Measurements from ENCODE around the gene TMEM63B.
A peak's percentile ranks its signal among the peaks of the same experiment; 100 is the strongest.
"Not testable (repeated sequence)": the region's sequence is repeated elsewhere in the genome, so short reads cannot be mapped to it uniquely, and the experiment has no call there.

Gene TMEM63B

GRCh38 chr6:44094403-44095242 lies 32.7 kb upstream of the TMEM63B start:
- no peak for DNase-seq (ENCODE audit: low read depth in 2 of 2)

DNA sequence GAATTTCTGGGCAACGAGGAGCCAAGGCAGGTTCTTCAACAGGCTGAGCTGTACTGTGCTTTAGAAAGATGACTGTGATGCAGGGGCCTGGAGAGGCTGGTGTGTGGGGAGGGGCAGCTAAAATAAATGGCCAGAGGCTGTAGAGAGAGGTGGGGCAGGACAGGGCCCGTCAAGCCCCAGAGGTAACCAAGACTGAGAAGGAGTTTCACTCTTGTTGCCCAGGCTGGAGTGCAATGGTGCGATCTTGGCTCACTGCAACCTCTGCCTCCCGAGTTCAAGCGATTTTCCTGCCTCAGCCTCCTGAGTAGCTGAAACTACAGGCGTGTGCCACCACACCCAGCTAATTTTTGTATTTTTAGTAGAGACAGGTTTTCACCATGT lies 32.1 kb upstream of the TMEM63B start:
- DNase-seq (ENCODE audit: low read depth in 2 of 2) = not testable (repeated sequence)

GRCh38 chr6:44096612-44097011 lies 30.7 kb upstream of the TMEM63B start:
- DNase-seq (ENCODE audit: low read depth in 2 of 2) = peak; percentile 14 to 21

- DNase-seq (ENCODE audit: low read depth in 2 of 2) = no peak
These were observed 29.5 kb upstream of the TMEM63B start for GRCh38 chr6:44097782-44098317.

GRCh38 chr6:44099192-44099591 lies 28.2 kb upstream of the TMEM63B start:
- DNase-seq (ENCODE audit: low read depth in 2 of 2) = no peak

GRCh38 chr6:44100088-44100550 lies 27.2 kb upstream of the TMEM63B start:
- no peak for DNase-seq (ENCODE audit: low read depth in 2 of 2)

GRCh38 chr6:44101832-44102231 lies 25.5 kb upstream of the TMEM63B start:
- no peak for DNase-seq (ENCODE audit: low read depth in 2 of 2)

- no peak for DNase-seq (ENCODE audit: low read depth in 2 of 2)
These were observed 24.8 kb upstream of the TMEM63B start for GRCh38 chr6:44102527-44102926.

DNA sequence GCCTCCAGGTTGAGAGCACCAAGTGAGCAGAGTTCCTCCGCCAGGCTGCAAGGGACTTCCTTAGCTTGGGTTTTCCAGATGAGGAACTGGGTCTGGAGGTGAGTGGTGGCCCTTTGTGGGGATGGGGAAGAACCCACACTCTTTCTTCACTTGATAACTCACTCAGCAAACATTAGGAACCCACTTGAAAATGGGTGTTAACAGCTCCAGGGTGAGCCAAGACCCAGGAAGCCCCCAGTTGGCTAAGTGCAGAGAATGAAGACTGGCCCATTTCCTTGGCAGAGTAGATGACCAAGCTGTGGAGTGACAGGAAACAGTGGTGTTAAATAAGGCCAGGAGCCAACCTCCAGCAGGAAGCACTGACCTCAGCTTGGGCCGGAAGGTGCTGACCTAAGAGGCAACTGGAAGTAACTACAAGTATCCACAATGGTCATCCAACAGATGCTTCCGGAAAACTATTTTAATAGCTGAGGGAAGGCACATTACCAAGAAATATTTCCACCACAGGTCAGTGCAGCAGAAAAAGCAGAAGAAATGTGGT lies 22.8 kb upstream of the TMEM63B start:
- no peak for DNase-seq (ENCODE audit: low read depth in 2 of 2)

GRCh38 chr6:44105146-44105545 lies 22.2 kb upstream of the TMEM63B start:
- no peak for DNase-seq (ENCODE audit: low read depth in 2 of 2)

DNA sequence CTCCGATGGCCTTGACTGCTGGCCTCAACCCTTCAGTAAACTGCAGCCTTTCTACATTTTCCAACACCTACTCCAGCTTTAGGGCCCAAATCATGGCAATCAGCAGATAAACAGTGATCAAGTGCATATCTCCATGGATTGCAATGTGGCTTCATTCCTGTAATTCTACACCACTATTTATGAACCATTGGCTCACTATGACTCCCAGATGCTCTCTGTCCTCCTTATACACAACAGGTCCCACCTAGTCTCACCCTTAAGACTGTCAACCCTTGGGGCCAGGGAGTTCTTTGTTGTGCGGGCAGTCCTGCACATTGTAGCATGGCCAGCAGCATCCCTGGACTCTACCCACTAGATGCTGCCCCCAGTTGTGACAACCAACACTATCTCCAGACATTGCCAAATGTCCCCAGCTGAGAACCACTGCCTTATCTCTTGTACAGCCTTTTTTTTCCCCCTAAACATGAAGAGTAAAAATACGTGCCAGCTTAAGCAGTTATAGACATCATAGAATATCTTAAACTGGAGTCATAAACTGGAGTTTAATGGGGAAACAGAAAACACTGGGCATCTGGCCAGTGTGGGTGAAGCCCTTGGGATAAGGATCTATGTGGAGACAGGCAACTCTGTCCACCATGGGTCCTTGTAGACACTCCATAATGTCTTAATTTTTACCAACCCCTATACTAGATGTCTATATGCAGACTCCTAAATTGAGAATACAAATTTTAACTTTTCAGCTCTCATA lies 21.2 kb upstream of the TMEM63B start:
- DNase-seq (ENCODE audit: low read depth in 2 of 2) = no peak

DNA sequence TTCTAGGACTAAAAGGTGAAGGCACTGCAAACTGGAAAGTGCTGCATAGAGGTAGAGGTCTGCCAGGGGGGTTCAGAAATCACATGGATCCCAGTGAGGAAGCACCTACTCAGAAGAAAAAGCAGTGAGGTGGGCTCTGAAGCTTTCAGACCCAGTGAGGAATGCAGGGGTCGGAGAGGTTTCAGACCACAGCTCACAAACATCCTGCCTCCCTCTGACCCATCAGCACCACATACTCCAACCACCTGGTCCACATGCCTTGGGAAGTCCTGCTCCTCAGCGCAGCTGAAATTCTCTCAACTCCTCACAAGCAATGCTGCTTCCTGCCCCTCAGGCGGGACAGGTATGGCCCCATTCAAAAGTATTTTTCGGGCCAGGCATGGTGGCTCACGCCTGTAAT lies 20.3 kb upstream of the TMEM63B start:
- no peak for DNase-seq (ENCODE audit: low read depth in 2 of 2)

DNA sequence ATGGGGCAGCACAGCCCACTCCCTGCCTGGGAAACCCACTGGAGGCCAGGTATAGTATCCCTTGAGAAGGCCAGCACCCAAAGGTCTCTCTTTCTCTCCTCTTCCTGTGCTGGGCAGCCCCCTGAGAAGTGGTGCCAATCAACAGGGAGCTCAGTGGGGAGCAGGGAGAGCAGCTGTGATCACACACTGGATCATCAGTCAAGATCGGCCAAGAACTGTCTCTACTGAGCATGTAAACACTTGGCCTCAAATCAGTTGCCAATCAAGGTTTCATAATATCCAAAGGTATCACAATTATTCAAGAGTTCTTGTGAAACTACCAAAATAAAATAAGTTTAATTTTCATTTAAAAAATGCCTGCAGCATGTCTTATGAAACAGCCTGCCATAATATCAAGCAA lies 18.9 kb upstream of the TMEM63B start:
- DNase-seq (ENCODE audit: low read depth in 2 of 2) = no peak

GRCh38 chr6:44109212-44109611 lies 18.1 kb upstream of the TMEM63B start:
- DNase-seq (ENCODE audit: low read depth in 2 of 2) = no peak

DNA sequence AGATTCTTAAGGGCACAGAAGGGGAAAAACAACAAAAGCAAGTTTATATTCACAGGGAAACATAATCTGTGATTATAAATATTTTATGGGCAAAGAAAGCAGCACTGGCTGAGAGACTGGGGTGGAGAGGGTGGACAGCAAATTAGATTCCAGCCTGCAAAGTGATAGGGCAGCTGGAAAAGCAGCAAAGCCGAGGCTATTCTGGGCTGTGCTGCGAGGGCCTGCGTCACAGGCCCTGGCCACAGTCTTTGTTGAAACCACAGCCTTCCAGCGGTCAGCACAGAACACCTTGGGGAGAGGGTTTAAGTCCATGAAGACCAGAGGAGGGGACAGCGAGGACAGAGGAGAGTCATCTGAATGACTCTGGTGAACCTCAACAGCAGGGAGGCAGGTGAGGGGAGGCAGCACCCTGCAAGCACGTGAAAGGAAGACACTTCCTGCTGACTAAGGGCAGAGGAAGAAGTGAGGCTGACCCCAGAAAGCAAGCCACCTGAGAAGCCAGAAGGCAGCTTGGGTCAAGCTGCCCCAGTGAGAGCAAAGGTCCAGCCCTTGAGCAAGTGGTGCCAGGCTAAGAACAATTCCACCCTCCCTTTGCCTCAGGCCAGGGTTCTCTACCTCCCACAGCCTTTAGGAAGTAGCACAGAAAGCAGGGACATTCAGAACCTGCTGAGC lies 17.2 kb upstream of the TMEM63B start:
- DNase-seq (ENCODE audit: low read depth in 2 of 2) = no peak

- DNase-seq (ENCODE audit: low read depth in 2 of 2) = no peak
These were observed 16.4 kb upstream of the TMEM63B start for GRCh38 chr6:44110966-44111365.

DNA sequence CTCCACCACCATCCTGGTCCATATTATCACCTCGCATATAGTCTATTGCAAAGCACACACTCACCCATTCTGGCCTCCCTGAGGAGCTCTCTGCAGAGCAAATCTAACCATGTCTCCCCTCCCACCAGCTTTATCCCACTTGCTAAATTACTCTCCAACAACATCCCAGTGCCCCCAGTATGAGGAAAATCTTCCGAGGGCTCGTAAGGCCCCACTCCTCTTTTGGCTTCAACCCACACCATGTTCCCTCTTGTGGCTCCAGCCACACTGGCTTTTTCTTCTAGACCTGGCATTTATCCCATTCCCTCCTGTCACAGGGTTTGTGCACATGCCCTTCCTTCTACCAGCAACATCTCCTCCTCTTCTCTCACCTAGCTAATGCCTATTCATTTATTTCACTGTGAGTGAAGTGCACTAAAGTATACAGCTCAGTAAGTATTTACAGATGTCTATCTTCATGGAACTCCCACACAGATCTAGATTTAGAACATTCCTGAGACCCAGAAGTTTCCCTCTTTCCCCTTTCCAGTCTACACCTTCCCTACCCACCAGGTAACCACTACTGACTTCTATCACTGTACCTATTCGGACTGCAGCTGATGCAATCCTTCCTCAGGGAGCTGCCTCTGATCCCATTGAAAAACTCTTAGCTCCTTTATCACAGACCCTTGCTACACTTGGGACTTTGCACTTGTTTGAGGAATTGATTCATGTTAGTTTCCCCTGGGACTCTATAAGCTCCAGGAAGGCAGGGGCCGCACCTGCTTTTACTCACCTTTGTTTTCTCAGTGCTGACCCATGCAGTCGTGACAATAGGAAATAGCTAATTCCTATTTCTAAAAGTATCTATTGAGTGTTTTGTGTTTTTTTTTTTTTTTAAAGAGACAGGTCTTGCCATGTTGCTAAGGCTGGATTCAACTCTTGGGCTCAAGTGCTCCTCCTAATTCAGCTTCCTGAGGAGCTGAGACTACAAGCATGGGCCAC lies 15.6 kb upstream of the TMEM63B start:
- no peak for DNase-seq (ENCODE audit: low read depth in 2 of 2)

GRCh38 chr6:44113414-44113813 lies 13.9 kb upstream of the TMEM63B start:
- DNase-seq (ENCODE audit: low read depth in 2 of 2) = no peak

GRCh38 chr6:44115866-44116265 lies 11.5 kb upstream of the TMEM63B start:
- no peak for DNase-seq (ENCODE audit: low read depth in 2 of 2)

GRCh38 chr6:44116641-44117382 lies 10.5 kb upstream of the TMEM63B start:
- DNase-seq (ENCODE audit: low read depth in 2 of 2) = peak; percentile 42 to 56
